Umbilical cord (tissue), 2 donors: Measurements from ENCODE around the gene IKZF2. TPM values are rescaled to one million over a fixed set of nuclear protein-coding genes. Genes with fewer than 3 reads are reported as not detected.
"Not testable (repeated sequence)": the region's sequence is repeated elsewhere in the genome, so short reads cannot be mapped to it uniquely, and the experiment has no call there.

ENCODE experiments used
- DNase-seq: peaks from one replicate; pipeline ENCODE4 v3.0.0-alpha.2; 2015; ENCODE audit warnings: low spot score
- total RNA-seq: library from RNA; depleted of rRNA; stranded (reverse); fragments of >200 nt; gene quantifications from one replicate; pipeline ENCODE4 v1.2.3, GENCODE V29; 2014; ENCODE audit warnings: low replicate concordance; ENCODE audit not compliant: insufficient read depth

The IKZF2 gene
- total RNA-seq, 1 donor from 2014 or later = 26.5 TPM

DNA sequence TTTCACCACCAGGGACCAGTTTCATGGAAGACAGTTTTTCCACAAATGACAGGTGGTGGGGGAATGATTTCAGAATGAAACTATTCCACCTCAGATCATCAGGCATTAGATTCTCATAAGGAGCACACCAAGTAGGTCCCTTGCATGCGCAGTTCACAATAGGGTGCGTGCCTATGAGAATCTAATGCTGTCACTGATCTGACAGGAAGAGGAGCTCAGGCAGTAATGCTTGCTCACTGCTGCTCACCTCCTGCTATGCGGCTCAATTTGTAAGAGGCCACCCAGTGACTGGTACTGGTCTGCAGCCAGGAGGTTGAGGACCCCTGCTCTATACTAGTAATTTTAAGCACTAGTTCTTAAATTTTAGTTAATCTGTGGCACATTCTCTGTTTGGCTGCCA, 107.8 kb downstream of the IKZF2 start:
- DNase-seq = no peak

DNA sequence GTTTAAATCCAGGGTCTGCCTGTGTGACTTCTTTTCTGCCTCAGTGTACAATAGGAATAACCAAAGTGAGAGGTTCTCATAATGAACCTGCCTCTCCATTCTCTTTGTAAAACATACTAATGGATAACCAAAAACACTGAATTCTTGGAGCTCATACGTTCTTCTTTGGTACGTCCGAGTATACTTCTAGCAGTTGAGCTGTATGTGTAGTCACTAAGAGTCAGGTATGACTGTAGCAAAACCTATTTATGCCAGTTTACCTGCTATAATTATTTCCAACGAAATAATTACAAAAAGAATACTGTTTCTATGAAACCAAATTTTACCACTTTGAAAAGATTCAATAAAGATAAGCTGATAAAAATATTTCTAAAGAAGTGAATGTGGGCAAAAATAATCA, 109.2 kb downstream of the IKZF2 start:
- DNase-seq = no peak

DNA sequence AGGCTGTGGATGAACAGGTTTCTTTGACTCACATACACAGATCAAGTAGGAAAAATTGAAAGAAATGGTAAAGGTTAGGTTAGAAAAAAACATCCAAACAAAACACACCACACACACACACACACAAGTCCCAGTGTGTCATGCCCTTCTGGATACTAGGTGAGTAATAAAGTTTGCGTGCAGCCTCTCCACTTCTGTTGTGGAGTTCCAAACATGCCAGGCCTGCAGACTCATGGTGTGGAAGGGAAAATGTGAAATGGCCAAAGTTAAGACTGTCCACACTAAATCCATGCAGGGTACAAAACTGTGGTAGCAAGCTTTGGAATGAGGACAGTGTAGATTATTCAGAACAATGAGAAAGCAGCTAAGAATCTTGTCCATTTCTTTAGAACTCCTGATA, 114.6 kb downstream of the IKZF2 start:
- DNase-seq = no peak

DNA sequence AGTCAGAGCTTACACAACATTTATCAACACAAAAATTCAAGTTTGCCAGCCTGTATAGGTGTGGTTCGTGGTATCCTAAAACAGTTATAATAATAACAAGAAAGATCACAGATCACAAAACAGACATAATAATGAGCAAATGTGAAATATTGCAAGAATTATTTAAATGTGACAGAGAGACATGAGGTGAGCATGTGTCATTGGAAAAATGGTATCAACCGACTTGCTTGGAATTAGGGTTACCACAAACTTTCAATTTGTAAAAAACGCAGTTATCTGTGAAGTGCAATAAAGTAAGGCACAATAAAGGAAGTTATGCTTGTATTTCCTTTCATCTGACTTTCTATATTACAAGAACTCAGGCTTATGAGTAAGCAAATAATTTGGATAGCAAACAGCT, 116.8 kb downstream of the IKZF2 start:
- DNase-seq = no peak

DNA sequence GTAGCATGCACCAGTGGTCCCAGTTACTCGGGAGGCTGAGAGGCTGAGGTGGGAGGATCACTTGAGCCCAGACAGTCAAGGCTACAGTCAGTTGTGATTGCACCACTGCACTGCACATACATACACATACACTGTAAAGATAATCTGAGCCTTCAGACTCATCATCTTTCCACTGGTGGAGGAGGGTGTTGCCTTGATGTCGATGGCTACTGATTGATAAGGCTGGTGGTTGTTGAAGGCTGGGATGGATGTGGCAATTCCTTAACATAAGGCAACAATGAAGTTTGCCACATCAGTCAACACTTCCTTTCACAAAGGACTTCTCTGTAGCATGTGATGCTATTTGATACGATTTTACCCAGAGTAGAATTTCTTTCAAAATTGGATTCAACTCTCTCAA, 118.8 kb downstream of the IKZF2 start:
- DNase-seq = no peak

DNA sequence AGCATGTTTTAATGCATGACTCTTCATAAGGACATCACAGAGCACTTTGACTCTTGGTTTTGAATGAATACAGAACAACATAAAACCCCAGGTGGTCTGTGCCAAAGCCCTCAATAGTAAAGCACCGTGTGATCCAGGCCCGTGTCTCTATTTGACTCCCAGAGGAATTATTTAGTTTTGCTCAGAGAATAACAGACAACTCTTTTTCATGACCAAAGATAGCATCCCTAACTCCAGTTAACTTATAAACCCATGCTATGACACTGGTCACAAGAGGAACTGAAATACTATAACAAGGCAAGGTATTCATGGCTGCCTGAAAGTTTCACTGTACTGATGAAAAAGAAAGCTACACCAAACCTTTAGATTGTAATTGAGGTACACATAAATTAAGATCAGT, 128.4 kb downstream of the IKZF2 start:
- no peak for DNase-seq

DNA sequence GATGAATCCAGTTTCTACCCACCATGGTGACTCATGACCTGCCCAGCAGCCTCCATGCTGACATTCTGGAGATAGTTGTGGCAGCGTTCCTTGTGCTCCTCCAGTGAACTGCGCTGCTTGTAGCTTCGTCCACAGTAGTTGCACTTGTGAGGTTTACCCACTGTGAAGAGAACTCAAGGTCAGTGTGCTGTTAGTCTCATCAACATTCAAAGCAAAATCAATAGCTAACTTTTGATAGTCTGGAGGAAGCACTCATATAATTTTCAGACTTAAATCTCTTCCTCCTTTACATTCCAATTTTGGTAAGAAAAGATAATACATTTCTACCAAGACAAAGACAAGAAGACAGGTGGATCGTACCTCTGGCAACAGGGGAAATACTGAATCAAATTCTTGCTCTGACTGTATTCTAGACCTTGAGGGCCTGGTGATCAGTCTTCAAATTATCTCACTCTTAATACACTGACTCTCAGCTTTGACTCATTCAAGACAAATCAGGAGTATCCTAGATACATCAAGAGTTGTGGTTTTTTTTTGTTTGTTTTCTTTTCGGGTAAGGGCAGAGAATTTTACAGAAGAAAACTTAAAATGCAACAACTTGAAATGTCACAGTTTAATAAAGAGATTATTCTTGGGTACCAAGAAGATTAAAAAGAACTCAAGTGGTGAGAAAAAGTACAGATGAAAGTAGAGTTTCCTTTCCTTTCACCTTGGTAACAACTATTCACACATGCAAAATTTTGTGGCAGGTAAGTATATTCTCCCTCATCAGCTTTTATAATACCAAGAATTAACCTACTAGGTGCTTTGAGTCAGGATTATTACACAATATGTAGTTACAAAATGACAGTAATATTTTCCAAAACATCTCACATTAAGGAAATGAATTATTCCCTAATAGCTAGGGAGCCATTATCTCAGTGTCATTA, 129.2 kb downstream of the IKZF2 start:
- DNase-seq = no peak

DNA sequence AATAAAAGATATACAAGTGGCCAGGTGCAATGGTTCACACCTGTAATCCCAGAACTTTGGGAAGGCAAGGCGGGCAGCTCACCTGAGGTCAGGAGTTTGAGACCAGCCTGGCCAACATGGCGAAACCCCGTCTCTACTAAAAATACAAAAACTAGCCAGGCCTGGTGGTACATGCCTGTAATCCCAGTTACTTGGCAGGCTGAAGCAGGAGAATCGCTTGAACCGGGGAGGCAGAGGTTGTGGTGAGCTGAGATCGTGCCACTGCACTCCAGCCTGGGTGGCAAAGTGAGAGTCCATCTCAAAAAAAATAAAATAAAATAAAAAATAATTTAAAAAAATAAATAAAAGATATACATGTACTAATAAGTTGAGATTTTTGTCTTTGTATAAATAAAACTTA, 130.5 kb downstream of the IKZF2 start:
- not testable (repeated sequence) for DNase-seq

DNA sequence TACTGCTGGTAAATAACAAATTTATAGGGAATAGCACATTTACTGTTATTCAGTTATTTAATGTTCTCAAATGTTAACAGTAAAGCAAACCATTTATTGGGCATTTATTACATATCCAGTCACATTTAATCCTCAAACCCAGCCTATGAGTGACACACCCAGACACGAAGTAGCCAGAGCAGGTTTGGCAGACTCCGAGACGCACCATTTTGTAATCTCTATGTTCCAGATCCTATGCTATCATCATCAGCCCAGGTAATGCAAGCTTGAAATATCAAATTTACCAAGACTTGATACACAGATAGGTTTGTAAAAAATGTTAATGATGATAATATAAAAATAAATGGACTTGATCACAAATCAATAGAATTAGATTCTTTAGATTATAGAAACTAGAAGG, 131.1 kb downstream of the IKZF2 start:
- DNase-seq = no peak

DNA sequence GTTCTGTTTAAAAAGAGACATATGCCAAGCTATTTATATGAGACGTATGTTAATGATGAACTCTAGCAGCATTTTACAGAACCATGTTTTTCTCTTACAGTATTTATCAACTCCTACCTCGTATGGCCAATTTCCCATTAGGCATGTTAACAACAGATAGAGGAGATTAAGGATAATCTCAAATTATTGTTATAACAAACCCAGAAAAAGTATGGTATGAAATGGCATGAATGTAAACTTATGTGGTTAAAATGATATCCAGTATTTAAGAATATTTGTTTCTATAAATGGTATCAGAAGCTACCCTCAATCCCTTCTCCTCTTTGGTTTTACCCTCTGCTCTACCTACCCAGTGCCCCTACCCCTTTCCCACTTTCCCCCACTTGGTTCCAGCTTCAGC, 132.0 kb downstream of the IKZF2 start:
- DNase-seq = no peak

DNA sequence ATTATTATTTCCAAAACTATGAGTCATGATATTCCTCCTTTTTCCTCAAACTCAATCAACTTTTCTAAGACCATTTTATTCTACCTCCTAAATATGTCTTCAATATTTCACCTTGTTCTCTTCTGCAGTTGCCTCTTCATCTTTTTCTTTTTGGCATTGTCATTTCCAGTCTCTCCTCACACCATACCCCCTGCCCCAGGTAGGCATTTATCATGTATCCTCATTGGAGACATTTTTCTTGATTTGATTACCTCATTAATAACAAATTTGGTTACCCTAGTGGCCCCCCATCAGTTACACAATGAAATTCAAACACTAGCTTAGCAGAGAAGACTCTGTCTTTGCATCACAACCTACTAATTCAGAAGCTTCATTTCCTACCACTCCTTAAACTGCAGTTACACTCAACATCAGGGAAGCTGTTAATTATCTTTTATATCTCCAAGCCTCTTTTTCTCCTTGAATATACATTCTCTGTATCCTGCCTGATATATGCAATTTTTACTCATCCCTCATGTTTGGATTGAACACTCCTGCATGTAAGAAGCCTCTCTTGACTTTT, 133.0 kb downstream of the IKZF2 start:
- no peak for DNase-seq

DNA sequence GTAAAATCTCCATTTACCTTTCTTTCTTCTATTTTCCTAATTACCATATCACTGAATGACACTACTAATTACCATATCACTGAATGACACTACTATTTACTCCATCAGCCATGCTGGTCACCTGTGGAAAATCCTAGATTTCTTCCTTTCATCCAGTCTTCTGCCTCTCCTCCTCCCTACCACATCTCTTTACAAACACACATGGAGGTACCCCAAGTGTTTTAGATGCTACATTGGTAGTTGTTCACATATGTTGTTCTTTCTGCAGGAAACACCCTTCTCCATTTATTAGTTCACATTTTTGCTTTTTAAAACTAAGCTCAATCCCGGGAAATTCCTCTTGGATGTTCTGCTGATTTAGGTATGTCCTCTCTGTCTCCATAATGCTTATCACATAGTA, 134.0 kb downstream of the IKZF2 start:
- no peak for DNase-seq

DNA sequence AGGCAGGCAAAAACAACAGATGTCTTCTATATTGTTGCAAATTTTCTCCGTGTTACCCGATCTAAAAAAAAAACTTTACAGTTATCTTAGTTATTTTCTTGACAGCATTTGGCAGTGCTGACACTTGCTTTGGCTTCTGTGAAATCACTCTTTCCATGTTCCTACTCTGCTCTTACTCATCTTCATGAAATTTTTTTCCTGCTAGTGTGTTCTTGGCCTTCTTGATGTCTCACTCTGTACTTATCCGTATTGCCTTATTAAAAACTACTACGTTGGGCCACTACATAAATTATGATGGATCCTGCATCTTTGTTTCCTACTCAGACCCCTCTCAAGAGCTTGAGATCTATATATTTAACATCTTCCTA, 134.4 kb downstream of the IKZF2 start:
- no peak for DNase-seq

DNA sequence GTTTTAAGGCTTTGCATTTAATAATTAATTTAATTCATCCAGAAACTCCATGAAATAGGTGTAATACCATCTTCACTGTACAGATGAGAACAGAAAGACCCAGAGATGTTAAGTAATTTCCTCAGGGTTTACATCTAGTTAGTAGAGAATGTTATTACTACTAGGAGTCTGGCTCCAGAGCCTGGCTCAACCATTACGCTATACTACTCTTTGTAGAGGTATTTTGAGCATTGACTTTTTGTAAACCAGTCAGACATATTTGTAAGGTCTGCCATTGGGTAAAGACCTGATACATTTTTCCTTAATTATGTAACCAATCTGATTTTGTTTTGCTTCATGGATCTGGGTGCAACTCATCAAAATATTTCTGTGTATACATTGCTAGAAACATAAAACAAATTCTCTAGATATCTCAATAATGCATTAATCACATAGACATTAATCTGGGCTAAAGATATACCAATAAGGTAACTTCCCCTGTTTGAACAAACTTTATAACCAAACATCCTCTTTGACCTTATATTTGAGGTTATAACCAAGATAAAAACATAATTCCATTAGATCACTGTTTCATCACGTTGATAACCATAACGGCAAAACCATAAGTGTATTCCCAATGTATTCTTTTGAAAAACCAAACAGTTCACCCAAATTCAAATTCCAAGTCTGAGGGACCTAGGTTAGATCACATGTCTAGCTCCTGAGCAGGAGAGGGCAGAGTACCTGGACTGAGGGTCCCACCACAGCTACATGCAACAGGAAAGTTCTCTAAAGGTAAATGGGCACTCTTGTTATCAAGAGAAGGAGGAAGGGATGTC, 135.0 kb downstream of the IKZF2 start:
- DNase-seq = no peak

DNA sequence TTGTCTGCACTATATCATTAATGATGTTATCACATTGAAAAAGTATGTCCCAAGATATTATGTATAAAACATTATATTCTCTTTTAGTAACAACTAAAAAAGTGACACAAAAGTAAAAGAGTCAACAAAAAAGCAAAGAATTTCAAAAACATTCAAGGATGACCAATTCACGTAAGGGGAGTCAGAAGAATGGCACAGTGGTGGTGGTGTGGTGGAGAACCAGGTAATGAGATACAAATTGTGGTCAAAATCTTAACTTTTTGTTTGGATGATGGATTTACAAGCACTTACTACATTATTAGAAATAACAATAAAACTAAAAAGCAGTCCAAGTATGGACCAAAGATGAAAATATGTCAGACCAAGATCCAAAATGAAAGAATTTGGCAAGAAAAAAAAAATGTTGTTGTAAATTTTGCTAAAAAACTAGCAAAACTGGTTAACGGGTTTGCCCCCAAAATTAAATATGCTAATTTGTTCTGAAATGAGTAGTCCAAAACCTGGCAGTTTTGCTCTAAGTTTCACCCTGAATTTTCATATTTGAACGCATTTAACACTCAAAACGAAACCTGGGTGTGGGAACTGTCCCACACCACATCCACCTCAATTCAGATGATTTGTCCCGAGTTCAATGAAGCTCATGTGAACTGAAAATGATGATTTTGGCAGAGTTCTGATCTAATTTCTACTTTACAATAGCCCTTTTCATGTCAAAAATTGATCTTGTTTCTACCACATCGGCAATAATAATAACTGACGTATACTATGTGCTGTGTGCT, 135.8 kb downstream of the IKZF2 start:
- no peak for DNase-seq

DNA sequence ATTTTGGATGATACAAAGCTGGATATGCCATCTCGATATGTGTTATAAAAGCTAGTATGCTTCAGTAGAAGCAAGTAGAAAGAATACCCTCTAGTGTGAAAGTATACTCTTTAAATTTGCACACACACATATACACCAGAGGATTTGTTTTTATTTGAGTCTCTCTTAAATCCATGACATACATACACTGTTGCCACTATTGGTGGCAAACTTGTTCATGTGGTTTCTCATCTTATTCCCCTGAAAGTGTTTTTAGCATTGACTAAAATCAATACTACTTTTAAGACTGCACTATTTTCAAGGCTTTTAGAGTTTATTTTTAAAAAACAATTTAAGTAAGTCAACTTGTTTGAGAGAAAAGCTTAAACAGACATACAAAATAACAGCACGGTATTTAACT, 137.4 kb downstream of the IKZF2 start:
- DNase-seq = no peak

DNA sequence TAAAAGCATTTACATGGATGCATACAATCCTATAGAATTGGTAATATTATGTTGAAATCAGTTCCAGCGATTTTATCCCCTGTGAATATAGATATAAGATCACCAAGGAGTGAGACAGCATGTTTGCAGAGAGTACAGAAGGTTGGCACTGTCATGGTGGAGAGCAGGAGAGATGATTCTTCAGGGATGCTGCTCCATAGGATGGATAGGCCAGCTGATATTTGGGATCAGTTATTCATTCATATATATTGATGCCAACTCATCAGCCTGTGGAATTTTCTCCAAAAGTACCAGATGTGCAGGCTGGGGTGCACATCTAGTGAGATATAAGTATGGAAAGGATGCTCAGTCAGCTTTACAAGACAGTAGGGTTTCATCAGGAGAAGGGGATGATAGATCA, 139.9 kb downstream of the IKZF2 start:
- DNase-seq = no peak

DNA sequence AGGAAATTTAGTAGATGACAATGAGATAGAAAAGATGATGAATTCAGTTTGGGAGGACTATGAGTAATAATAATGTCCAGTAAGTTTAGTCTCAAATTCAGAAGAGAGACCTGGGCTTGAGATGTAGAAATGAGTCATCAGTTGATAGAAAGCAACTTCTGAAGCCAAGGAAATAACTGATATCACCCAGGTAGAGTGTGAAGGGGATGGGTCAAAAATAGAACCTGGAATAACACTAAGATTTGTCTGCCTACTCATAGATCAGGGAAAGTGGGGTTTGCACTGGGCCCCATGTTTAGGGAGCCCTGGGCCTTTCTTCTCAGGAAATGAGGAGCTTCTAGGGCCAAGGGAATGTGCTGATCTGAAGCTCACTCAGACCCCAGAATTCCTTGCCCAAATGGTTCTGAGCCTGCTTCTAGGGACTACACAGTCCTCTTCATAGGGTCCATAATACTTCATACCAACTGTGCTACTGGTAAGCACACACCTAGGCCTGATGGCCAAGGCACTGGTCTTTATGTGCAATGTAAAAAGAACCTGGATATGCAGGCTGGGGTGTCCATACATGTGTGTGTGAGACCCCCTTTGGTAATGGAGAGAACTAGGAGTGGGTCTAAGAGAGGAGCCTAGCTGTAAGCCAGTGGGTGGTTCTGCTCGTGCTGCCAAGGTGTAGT, 141.2 kb downstream of the IKZF2 start:
- DNase-seq = no peak

DNA sequence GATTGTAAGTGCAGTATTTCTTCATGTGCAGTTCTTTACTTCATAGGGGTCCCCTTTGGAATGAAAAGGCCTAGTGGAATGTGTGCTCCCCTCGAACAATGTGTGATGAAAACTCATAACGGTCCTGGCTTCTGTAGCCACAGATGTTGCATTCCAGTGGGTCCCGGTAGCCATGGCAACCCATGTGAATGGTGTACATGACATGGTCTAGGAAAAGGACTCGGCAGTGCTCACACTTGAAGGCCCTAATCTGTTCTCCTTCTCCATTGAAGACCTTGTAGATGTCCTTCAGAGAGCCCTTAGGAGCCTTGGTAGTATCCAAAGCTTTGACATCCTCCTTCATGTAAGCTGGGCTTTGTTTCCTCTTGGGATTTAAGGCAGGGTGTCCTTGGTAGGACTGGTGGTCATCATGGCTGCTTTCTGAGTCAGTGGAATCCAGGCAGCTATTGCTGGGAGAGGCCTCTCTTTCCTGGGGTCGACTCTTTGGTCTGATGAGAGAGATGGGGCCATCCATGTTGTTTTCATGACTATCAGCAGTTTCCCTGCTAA, 144.0 kb downstream of the IKZF2 start:
- DNase-seq = no peak

DNA sequence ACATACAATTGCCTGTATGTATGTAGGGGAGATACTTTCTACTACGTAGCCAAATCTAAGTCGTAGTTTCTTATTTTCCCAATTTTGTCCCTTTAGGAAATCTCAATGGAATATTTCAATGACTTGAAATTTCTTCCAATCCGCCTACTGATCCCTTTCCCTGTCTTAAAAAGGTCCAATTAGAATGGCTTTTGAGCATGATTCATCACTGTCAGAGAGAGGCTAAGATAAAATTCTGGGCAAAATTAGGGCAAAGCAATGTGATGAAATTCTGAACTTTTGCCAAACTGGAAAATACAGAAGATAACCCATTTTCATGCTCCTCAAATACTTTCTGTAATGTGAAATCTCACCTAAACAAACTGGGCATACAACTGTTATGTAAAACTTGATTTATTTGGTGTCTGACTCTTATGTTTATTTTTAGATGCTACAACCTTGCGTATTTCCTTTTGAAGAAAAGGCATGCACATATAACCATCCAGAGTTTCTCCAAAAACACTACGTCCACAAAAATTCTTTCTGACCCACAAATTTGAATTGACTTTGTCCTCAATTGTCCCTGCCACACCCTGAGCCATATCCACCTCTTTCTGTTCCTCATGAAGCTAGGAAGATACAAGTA, 147.1 kb downstream of the IKZF2 start:
- no peak for DNase-seq
